ENCODE data around the gene SRGAP3.

The SRGAP3 gene

DNA sequence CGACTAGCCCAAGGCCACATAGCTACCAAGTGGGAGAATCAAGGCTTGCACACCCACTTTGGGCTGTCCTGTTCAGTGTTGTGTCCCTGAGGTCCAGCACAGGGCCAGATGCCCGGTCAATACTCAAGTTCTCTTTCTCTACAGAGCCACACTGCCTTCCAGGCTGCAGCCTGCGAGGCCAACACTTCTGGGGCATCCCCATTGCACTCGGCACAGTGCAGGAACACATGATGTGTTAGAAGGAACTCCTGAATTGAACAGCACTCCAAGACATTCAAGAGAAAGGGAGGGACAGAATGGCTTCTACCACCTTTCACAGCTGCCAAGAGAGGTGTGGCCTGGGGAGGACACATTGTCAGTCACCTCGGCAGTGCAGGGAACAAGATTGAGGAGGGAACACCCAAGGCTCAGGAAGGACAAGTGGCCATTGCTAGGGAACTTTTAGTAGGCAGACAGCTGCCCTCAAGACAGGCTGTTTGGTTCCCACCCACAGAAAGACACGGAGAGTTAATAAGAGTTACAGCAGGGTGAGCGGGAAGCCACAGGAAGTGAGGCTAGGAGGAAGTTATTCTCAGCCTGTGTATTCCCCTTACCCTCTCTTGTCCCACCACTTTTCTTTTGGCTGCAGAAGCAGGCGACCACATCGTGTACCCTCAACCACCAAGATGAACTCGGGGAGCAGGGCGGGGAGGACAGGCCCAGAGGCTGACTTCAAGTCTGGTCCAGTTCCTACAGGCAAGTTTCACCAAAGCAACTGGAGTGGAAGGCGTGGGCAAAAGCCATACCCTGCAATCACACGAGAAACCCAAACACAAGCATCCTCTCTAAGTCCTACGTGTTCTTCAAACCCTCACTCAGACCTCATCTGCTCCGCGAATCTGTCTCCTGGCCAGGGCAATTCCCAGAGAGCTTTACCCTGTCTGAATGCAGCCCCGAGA lies 69.4 kb downstream of the SRGAP3 start:
- TF ChIP-seq, protein P1, sequence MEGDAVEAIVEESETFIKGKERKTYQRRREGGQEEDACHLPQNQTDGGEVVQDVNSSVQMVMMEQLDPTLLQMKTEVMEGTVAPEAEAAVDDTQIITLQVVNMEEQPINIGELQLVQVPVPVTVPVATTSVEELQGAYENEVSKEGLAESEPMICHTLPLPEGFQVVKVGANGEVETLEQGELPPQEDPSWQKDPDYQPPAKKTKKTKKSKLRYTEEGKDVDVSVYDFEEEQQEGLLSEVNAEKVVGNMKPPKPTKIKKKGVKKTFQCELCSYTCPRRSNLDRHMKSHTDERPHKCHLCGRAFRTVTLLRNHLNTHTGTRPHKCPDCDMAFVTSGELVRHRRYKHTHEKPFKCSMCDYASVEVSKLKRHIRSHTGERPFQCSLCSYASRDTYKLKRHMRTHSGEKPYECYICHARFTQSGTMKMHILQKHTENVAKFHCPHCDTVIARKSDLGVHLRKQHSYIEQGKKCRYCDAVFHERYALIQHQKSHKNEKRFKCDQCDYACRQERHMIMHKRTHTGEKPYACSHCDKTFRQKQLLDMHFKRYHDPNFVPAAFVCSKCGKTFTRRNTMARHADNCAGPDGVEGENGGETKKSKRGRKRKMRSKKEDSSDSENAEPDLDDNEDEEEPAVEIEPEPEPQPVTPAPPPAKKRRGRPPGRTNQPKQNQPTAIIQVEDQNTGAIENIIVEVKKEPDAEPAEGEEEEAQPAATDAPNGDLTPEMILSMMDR (IDR thresholded peaks at IDR 0.05; ENCODE audit: extremely low read depth, insufficient read depth, missing control alignments): no peak
- in situ Hi-C loops (cut with MboI; ENCODE audit: low pct_unique_long_range_greater_than_20kb, low sequenced_read_pairs, unreplicated experiment): no loop called here
- DNase-seq (ENCODE audit: low spot score): peak; percentile 27

DNA sequence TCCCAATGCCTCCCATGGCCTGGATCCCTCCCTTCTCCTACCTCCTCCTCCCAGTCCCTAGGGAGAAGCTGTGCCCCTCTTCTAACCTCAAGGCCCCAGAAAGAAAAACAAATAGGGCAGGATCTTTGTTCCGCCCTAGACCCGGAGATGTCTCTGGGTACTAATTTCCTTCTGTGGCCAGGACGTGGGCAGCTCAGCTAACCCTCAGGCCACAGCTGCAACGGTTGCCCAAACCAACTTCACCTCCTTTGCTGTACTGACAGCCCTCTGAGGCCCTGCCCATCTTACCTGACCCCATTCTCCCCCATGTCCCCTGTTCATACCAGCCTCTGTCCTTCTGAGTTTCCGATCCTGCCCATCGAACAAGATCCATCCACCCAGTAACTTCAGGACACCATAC lies 70.7 kb downstream of the SRGAP3 start:
- TF ChIP-seq, protein P1 (IDR thresholded peaks at IDR 0.05; ENCODE audit: extremely low read depth, insufficient read depth, missing control alignments): no peak
- no peak for DNase-seq (ENCODE audit: low spot score)
- in situ Hi-C loops (cut with MboI; ENCODE audit: low pct_unique_long_range_greater_than_20kb, low sequenced_read_pairs, unreplicated experiment): no loop called here

DNA sequence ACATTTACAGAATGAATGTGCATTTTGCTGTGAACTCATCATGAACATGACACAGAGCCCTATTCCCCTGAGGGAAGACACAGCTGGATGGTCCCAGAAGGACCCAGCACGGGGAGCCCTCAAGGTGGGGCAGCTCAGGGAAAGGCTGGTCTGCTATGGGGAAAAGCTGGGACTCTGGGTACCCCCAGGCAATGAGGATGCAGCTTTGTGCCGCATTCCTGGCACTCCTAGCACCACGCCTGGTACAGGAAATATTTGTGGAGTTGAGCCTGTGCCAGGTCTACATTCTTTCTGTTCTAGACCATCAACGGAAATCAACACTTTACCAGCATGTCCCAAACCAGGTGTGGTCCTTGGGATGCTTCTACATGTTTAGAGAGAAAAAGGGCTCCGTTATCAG lies 74.0 kb downstream of the SRGAP3 start:
- no peak for DNase-seq (ENCODE audit: low spot score)
- TF ChIP-seq, protein P1 (IDR thresholded peaks at IDR 0.05; ENCODE audit: extremely low read depth, insufficient read depth, missing control alignments): no peak
- in situ Hi-C loops (cut with MboI; ENCODE audit: low pct_unique_long_range_greater_than_20kb, low sequenced_read_pairs, unreplicated experiment): no loop called here

DNA sequence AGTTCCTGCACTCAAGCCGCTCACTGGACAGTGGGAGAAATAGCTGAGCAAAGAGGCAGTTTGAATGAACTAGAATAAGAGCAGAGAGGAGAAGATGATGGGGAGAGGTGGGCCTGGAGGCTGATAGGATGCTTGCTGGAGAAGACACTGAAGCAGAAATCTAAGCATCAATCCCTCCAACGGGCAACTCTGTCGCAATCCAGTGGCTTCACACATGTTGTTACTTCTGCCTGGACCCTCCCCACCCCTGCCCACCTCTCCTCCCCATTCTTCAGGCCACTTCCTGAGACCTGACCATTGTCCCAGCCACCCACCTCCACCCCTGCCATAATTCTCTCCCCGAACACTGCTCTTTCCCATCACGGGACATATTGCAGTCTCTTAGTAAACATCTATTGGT lies 76.0 kb downstream of the SRGAP3 start:
- TF ChIP-seq, protein P1 (IDR thresholded peaks at IDR 0.05; ENCODE audit: extremely low read depth, insufficient read depth, missing control alignments): no peak
- no peak for DNase-seq (ENCODE audit: low spot score)
- in situ Hi-C loops (cut with MboI; ENCODE audit: low pct_unique_long_range_greater_than_20kb, low sequenced_read_pairs, unreplicated experiment): no loop called here

DNA sequence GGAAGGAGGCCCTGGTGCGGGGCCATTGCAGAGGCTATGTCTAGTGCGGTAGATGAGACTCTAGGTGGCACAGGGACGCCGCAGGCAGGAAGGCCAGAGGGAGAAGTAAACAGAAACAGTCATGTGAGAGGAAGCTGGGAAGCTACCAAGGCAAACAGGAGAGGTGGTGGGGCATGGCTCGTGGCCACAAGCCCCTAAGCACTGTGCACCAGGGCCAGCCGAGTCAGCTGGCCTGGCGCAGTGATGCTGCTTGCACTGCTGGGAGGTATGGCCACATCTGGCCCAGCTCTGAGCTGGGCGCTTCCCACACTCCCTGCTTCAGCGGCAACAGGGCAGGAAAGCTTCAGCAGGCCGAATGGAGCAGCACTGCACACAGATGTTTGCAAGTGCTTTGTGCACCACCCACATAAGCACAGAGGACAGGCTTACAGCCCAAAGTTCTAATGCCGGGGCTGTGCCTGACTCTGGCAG lies 76.6 kb downstream of the SRGAP3 start:
- in situ Hi-C loops (cut with MboI; ENCODE audit: low pct_unique_long_range_greater_than_20kb, low sequenced_read_pairs, unreplicated experiment): no loop called here
- TF ChIP-seq, protein P1 (IDR thresholded peaks at IDR 0.05; ENCODE audit: extremely low read depth, insufficient read depth, missing control alignments): no peak
- no peak for DNase-seq (ENCODE audit: low spot score)

DNA sequence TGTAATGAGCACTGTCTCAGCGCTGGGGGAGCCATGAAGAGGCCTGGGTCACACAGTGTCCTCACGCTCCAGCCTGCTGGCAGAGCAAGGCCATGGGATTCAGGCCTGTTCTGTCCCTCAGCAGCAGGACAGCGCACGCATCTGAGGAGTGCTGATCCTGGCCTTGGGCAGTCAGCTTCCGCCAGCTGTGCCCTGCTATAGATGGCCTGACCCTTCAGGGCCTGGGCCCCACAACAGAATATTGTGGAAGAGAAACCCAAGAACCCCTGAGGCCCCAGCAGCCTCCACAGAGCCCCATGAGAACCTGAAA lies 78.6 kb downstream of the SRGAP3 start:
- TF ChIP-seq, protein P1 (IDR thresholded peaks at IDR 0.05; ENCODE audit: extremely low read depth, insufficient read depth, missing control alignments): no peak
- in situ Hi-C loops (cut with MboI; ENCODE audit: low pct_unique_long_range_greater_than_20kb, low sequenced_read_pairs, unreplicated experiment): no loop called here
- no peak for DNase-seq (ENCODE audit: low spot score)
